PC-3 (cell line): ENCODE measurements around the gene NSFL1C.

Source experiments
- CTCF ChIP-seq: fragments of 300-600 bp; sonication (generic); conservative IDR thresholded peaks from 2 replicates; pipeline ENCODE4 v1.5.1; 2017; ENCODE audit warnings: antibody characterized with exemption, low read depth, mild to moderate bottlenecking, low read length
- EZH2phosphoT487 ChIP-seq: fragments of 300-600 bp; sonication (generic); IDR thresholded peaks from 2 replicates; pipeline ENCODE4 v1.6.1; 2018; ENCODE audit warnings: mild to moderate bottlenecking, antibody characterized with exemption, low read length, borderline replicate concordance

GRCh38 chr20:1438361-1438760 is 28.3 kb downstream of the NSFL1C start:
- TF ChIP-seq EZH2phosphoT487: no peak
- TF ChIP-seq CTCF: no peak
